Cardiac fibroblast (primary cell): ENCODE results near the gene R3HDM4.
A peak's percentile ranks its signal among the peaks of the same experiment; 100 is the strongest.

ENCODE experiments used
- DNase-seq, 2 donors: peaks; one replicate each; pipeline versions ENCODE4 v3.0.0 to v3.0.0-alpha.2; 2010; ENCODE audit warnings: low read depth in 2 of 2
- H3K4me3 ChIP-seq, 2 donors: replicated peaks in 1 of 2; 1 replicate in 1 of 2; 2 replicates in 1 of 2; pipeline ENCODE4 v1.5.1; 2011; ENCODE audit warnings: low read depth in 2 of 2, low read length in 2 of 2, mild to moderate bottlenecking in 2 of 2, moderate library complexity in 1 of 2
- CTCF ChIP-seq: IDR thresholded peaks from one replicate; pipeline ENCODE4 v1.5.1; 2011; ENCODE audit warnings: low read depth, mild to moderate bottlenecking, low read length, inconsistent platforms

The R3HDM4 gene

GRCh38 chr19:952680-953444, 39.8 kb upstream of the R3HDM4 start:
- no peak for TF ChIP-seq CTCF
- peak in 1 of 2 donors; percentile 28 for DNase-seq
- H3K4me3 ChIP-seq, result no peak overlapping the region

- no peak for TF ChIP-seq CTCF
- DNase-seq, result no peak
- H3K4me3 ChIP-seq, result no peak overlapping the region
These were observed 39.1 kb upstream of the R3HDM4 start for GRCh38 chr19:952049-952679.

GRCh38 chr19:950352-951066, 37.5 kb upstream of the R3HDM4 start:
- DNase-seq, result no peak
- H3K4me3 ChIP-seq, result no peak overlapping the region
- no peak for TF ChIP-seq CTCF

- no peak for DNase-seq
- TF ChIP-seq CTCF, result no peak
- no peak overlapping the region for H3K4me3 ChIP-seq
These were observed 36.0 kb upstream of the R3HDM4 start for GRCh38 chr19:948842-949496.

GRCh38 chr19:947707-948539, 34.9 kb upstream of the R3HDM4 start:
- H3K4me3 ChIP-seq, result no peak overlapping the region
- TF ChIP-seq CTCF, result no peak
- no peak for DNase-seq
